ENCODE measurements around the gene MIB1.
"Not testable (repeated sequence)": the region's sequence is repeated elsewhere in the genome, so short reads cannot be mapped to it uniquely, and the experiment has no call there.

MIB1 gene

DNA sequence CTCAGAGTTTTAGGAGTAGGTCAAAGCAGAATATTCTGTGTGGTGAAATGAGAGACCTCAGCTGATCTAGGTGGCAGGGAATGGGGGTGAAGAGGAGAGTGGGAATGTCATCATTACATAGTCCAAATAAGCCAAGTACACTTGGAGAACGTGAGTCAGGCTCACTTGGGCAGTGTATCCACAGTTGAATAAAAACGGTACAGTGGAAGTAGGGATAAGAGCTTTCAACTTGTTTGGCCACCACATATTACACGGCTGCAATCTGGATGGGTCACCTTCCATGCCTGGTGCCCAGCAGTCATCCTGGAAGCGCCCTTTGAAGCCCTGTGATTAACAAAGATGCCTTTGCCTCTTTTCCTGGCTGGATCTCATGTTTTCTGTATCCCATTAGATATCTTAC is 28.6 kb downstream of the MIB1 start:
- no peak for DNase-seq (ENCODE audit: extremely low spot score)
- POLR2A ChIA-PET: no interaction called here
- TF ChIP-seq FOXA1 (IDR thresholded peaks at IDR 0.05): no peak
- CTCF ChIA-PET: no interaction called here

DNA sequence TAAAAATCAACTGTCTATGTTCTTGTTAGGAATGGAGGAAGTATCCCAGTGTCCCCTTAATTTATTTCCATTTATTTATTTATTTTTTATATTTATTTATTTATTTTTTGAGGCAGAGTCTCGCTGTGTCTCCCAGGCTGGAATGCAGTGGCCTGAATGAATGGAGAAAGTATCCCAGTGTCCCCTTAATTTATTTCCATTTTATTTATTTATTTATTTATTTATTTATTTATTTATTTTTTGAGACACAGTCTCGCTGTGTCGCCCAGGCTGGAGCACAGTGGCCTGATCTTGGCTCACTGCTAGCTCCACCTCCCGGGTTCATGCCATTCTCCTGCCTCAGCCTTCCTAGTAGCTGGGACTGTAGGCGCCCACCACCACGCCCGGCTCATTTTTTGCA is 34.1 kb downstream of the MIB1 start:
- POLR2A ChIA-PET: no interaction called here
- no peak for DNase-seq (ENCODE audit: extremely low spot score)
- CTCF ChIA-PET: no interaction called here
- no peak for TF ChIP-seq FOXA1 (IDR thresholded peaks at IDR 0.05)
- no peak for TF ChIP-seq SP1 (IDR thresholded peaks at IDR 0.05)
- TF ChIP-seq ZNF384 (IDR thresholded peaks at IDR 0.05): no peak
- TF ChIP-seq ARNT (IDR thresholded peaks at IDR 0.05): no peak
- TF ChIP-seq L3MBTL2 (conservative IDR thresholded peaks at IDR 0.05): no peak
- no peak for TF ChIP-seq SUZ12 (IDR thresholded peaks at IDR 0.05)
- TF ChIP-seq LEF1 (IDR thresholded peaks at IDR 0.05; ENCODE audit: borderline replicate concordance): no peak
- no peak for TF ChIP-seq FOXK2 (IDR thresholded peaks at IDR 0.05)
- no peak for TF ChIP-seq CTBP1 (IDR thresholded peaks at IDR 0.05; ENCODE audit: borderline replicate concordance)
- no peak for TF ChIP-seq NFRKB (IDR thresholded peaks at IDR 0.05)
- TF ChIP-seq, protein P1, sequence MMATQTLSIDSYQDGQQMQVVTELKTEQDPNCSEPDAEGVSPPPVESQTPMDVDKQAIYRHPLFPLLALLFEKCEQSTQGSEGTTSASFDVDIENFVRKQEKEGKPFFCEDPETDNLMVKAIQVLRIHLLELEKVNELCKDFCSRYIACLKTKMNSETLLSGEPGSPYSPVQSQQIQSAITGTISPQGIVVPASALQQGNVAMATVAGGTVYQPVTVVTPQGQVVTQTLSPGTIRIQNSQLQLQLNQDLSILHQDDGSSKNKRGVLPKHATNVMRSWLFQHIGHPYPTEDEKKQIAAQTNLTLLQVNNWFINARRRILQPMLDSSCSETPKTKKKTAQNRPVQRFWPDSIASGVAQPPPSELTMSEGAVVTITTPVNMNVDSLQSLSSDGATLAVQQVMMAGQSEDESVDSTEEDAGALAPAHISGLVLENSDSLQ (IDR thresholded peaks at IDR 0.05): no peak
- no peak for TF ChIP-seq HDGF (IDR thresholded peaks at IDR 0.05; ENCODE audit: borderline replicate concordance)
- TF ChIP-seq BHLHE40 (IDR thresholded peaks at IDR 0.05; ENCODE audit: borderline replicate concordance): no peak
- TF ChIP-seq TARDBP (IDR thresholded peaks at IDR 0.05): no peak
- no peak for TF ChIP-seq ELF4 (IDR thresholded peaks at IDR 0.05)

DNA sequence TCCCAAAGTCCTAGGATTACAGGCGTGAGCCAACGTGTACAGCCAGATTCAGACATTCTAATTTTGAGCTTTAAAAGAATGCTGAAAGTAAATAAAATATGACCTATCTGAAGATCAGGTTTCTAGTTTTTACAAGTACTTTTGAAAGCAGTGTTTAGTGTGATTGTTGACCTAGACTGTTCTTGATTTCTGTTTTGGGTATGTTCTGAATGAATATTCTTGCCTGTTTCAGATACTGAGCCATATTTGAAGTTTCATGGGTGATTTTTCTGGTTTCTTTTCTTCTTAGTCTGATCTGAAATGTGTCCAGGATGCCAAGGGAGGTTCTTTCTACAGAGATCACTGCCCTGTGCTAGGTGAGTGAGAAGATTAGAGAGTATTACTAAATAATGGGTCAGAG is 37.2 kb downstream of the MIB1 start:
- no peak for TF ChIP-seq FOXK2 (IDR thresholded peaks at IDR 0.05)
- no peak for TF ChIP-seq BHLHE40 (IDR thresholded peaks at IDR 0.05; ENCODE audit: borderline replicate concordance)
- TF ChIP-seq, protein P1 (IDR thresholded peaks at IDR 0.05): no peak
- no peak for TF ChIP-seq HDGF (IDR thresholded peaks at IDR 0.05; ENCODE audit: borderline replicate concordance)
- TF ChIP-seq LEF1 (IDR thresholded peaks at IDR 0.05; ENCODE audit: borderline replicate concordance): no peak
- no peak for TF ChIP-seq CTBP1 (IDR thresholded peaks at IDR 0.05; ENCODE audit: borderline replicate concordance)
- TF ChIP-seq TARDBP (IDR thresholded peaks at IDR 0.05): no peak
- no peak for TF ChIP-seq L3MBTL2 (conservative IDR thresholded peaks at IDR 0.05)
- no peak for DNase-seq (ENCODE audit: extremely low spot score)
- ChIA-PET CTCF (no interaction called here), POLR2A (no interaction called here)

GRCh38 chr18:21786526-21786925 is 45.9 kb downstream of the MIB1 start:
- no peak for DNase-seq (ENCODE audit: extremely low spot score)
- ChIA-PET POLR2A (no interaction called here), CTCF (no interaction called here)
- TF ChIP-seq L3MBTL2 (conservative IDR thresholded peaks at IDR 0.05): no peak
- no peak for TF ChIP-seq FOXM1 (IDR thresholded peaks at IDR 0.05; ENCODE audit: borderline replicate concordance)
- TF ChIP-seq ARNT (IDR thresholded peaks at IDR 0.05): no peak
- no peak for TF ChIP-seq FOXK2 (IDR thresholded peaks at IDR 0.05)
- no peak for TF ChIP-seq CTBP1 (IDR thresholded peaks at IDR 0.05; ENCODE audit: borderline replicate concordance)
- TF ChIP-seq ZNF384 (IDR thresholded peaks at IDR 0.05): no peak
- TF ChIP-seq NFRKB (IDR thresholded peaks at IDR 0.05): no peak
- no peak for TF ChIP-seq BHLHE40 (IDR thresholded peaks at IDR 0.05; ENCODE audit: borderline replicate concordance)
- no peak for TF ChIP-seq FOXA1 (IDR thresholded peaks at IDR 0.05)
- no peak for TF ChIP-seq SP1 (IDR thresholded peaks at IDR 0.05)
- TF ChIP-seq TARDBP (IDR thresholded peaks at IDR 0.05): no peak

- DNase-seq (ENCODE audit: extremely low spot score); POLR2A ChIA-PET; CTCF ChIA-PET: not testable (repeated sequence)
Observed at GRCh38 chr18:21796089-21796488, 55.5 kb downstream of the MIB1 start.

GRCh38 chr18:21798126-21798525 is 57.5 kb downstream of the MIB1 start:
- no peak for DNase-seq (ENCODE audit: extremely low spot score)
- CTCF ChIA-PET: no interaction called here
- TF ChIP-seq TARDBP (IDR thresholded peaks at IDR 0.05) (no peak), ARNT (IDR thresholded peaks at IDR 0.05) (no peak), SP1 (IDR thresholded peaks at IDR 0.05) (no peak), CTBP1 (IDR thresholded peaks at IDR 0.05; ENCODE audit: borderline replicate concordance) (no peak), NFRKB (IDR thresholded peaks at IDR 0.05) (no peak), LEF1 (IDR thresholded peaks at IDR 0.05; ENCODE audit: borderline replicate concordance) (no peak), FOXK2 (IDR thresholded peaks at IDR 0.05) (no peak), BHLHE40 (IDR thresholded peaks at IDR 0.05; ENCODE audit: borderline replicate concordance) (no peak), ZNF384 (IDR thresholded peaks at IDR 0.05) (no peak), SUZ12 (IDR thresholded peaks at IDR 0.05) (no peak), ELF4 (IDR thresholded peaks at IDR 0.05) (no peak)
- TF ChIP-seq, protein P1 (IDR thresholded peaks at IDR 0.05): no peak
- POLR2A ChIA-PET: no interaction called here

DNA sequence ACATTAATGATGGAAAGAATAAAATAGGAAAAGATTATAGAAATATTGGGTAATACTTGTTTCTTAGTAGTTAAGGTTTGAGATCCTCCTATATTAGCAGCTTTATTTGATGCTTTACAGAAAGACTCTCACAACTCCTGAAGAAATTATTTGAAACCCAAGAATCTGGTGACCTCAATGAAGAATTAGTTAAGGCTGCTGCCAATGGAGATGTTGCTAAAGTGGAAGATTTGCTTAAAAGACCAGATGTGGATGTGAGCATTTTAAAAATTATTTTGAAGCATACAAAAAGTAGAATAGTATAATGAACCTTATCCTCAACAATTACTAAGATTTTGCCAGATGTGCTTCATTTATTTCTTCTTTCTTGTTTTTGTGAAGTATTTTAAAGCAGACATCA is 59.1 kb downstream of the MIB1 start:
- ChIA-PET POLR2A (no interaction called here), CTCF (no interaction called here)
- TF ChIP-seq LEF1 (IDR thresholded peaks at IDR 0.05; ENCODE audit: borderline replicate concordance): no peak
- no peak for DNase-seq (ENCODE audit: extremely low spot score)

- CTCF ChIA-PET: interaction anchor here (0.6 kb wide), 1 partner anchor 16 kb away, joined by 3 read pairs; no protein-coding TSS in a partner anchor
- POLR2A ChIA-PET: no interaction called here
- DNase-seq (ENCODE audit: extremely low spot score): no peak
- no peak for TF ChIP-seq CTBP1 (IDR thresholded peaks at IDR 0.05; ENCODE audit: borderline replicate concordance)
- no peak for TF ChIP-seq FOXK2 (IDR thresholded peaks at IDR 0.05)
- no peak for TF ChIP-seq BHLHE40 (IDR thresholded peaks at IDR 0.05; ENCODE audit: borderline replicate concordance)
- no peak for TF ChIP-seq FOXM1 (IDR thresholded peaks at IDR 0.05; ENCODE audit: borderline replicate concordance)
Observed at GRCh38 chr18:21803495-21803894, 62.9 kb downstream of the MIB1 start.
